ENCODE data around the gene RHOH. TPM values are rescaled to one million over a fixed set of nuclear protein-coding genes. Genes with fewer than 3 reads are reported as not detected.

RHOH gene
- total RNA-seq, 1 experiment from 2014 or later = not detected

DNA sequence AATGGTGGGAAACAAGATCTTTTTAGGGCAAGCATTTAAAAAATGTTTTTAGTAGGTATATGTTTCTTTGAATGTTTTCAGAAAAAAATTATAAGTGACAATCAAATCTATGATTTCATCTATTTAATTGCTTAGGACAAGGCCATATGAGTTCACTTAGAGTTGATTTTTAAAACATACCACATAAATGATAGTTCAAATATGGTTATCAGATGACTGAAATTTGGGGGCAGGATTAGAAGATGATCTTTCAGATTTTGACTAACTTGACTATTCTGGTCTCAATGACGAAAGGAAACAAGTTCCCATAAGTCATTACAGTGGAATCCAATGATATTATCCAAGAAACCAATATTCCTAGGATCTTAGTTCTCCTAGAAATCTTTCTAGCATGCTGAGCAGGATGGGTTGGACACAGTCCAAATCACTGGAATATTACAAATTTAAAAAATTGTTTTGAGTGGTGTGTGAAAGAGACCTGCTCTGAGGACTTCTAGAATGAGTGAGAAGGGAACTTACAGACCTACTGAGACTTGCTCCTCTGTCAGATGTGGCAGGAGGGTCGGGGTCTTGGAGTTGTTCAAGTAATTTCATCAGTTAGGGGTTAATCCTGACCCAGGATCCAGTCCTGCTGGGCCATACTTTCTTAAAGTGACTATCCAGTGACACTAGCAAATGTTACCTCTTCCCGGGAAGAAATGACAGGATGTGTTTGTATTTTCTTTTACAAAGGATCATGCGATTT, 20.0 kb downstream of the RHOH start:
- no TSS peak for BruUV-seq (replicated peaks)
- no peaks in the 10 kb centered on the region for H3K9me3 ChIP-seq (ENCODE audit: insufficient read depth, low read depth)
- TF ChIP-seq EZH2 (IDR thresholded peaks at IDR 0.05; ENCODE audit: low read depth) = no peak
- TF ChIP-seq, protein P1, sequence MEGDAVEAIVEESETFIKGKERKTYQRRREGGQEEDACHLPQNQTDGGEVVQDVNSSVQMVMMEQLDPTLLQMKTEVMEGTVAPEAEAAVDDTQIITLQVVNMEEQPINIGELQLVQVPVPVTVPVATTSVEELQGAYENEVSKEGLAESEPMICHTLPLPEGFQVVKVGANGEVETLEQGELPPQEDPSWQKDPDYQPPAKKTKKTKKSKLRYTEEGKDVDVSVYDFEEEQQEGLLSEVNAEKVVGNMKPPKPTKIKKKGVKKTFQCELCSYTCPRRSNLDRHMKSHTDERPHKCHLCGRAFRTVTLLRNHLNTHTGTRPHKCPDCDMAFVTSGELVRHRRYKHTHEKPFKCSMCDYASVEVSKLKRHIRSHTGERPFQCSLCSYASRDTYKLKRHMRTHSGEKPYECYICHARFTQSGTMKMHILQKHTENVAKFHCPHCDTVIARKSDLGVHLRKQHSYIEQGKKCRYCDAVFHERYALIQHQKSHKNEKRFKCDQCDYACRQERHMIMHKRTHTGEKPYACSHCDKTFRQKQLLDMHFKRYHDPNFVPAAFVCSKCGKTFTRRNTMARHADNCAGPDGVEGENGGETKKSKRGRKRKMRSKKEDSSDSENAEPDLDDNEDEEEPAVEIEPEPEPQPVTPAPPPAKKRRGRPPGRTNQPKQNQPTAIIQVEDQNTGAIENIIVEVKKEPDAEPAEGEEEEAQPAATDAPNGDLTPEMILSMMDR (conservative IDR thresholded peaks at IDR 0.05) = no peak
- no peaks in the 10 kb centered on the region; the same call in 1 of the 2 replicates for H3K9me2 ChIP-seq (ENCODE audit: insufficient read depth)
- H3K36me3 ChIP-seq (ENCODE audit: low read depth) = no peaks in the 10 kb centered on the region
- no peaks in the 10 kb centered on the region for H3K27me3 ChIP-seq (ENCODE audit: insufficient read depth, low read depth)
- intact Hi-C loops (cut with micrococcal nuclease; ENCODE audit: unreplicated experiment) = no loop called here
- ChIA-PET CTCF (no interaction called here), POLR2A (ENCODE audit: unreplicated experiment) (no interaction called here)
- no peaks in the 10 kb centered on the region for H3F3A ChIP-seq (ENCODE audit: insufficient read depth, low read depth)
- H3K27ac ChIP-seq = no peak overlapping the region
- H3K79me2 ChIP-seq (ENCODE audit: low read depth) = no peaks in the 10 kb centered on the region
- no peaks in the 10 kb centered on the region for H4K20me1 ChIP-seq (ENCODE audit: insufficient read depth)
- H3K4me1 ChIP-seq (replicated peaks; ENCODE audit: insufficient read depth) = no peaks in the 10 kb centered on the region
- no peak overlapping the region for H3K4me3 ChIP-seq
- no peak overlapping the region for H3K4me2 ChIP-seq
- no peak for DNase-seq
- no peak overlapping the region for H2AFZ ChIP-seq

DNA sequence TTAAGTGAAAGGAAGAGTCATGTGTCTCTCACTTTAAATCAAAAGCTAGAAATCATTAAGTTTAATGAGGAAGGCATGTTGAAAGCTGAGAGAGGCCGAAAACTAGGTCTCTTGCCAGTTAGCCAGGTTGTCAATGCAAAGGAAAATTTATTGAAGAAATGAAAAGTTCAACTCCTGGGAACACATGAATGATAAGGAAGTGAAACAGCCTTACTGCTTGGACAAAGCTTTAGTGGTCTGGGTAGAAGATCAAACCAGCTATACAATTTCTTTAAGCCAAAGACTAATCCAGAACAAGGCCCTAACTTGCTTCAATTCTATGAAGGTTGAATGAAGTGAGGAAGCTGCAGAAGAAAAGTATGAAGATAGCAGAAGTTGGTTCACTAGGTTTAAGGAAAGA, 24.9 kb downstream of the RHOH start:
- TF ChIP-seq, protein P1 (conservative IDR thresholded peaks at IDR 0.05) = no peak
- TF ChIP-seq EZH2 (IDR thresholded peaks at IDR 0.05; ENCODE audit: low read depth) = no peak
- DNase-seq = no peak
- no peaks in the 10 kb centered on the region for H3K4me1 ChIP-seq (replicated peaks; ENCODE audit: insufficient read depth)
- no peaks in the 10 kb centered on the region for H3K36me3 ChIP-seq (ENCODE audit: low read depth)
- no peak overlapping the region for H3K4me3 ChIP-seq
- no peaks in the 10 kb centered on the region for H3K9me3 ChIP-seq (ENCODE audit: insufficient read depth, low read depth)
- no TSS peak for BruUV-seq (replicated peaks)
- no peak overlapping the region for H2AFZ ChIP-seq
- intact Hi-C loops (cut with micrococcal nuclease; ENCODE audit: unreplicated experiment) = no loop called here
- no peak overlapping the region for H3K27ac ChIP-seq
- no peaks in the 10 kb centered on the region for H3K27me3 ChIP-seq (ENCODE audit: insufficient read depth, low read depth)
- no peaks in the 10 kb centered on the region for H3F3A ChIP-seq (ENCODE audit: insufficient read depth, low read depth)
- POLR2A ChIA-PET (ENCODE audit: unreplicated experiment) = no interaction called here
- no peaks in the 10 kb centered on the region; the same call in 1 of the 2 replicates for H3K9me2 ChIP-seq (ENCODE audit: insufficient read depth)
- H3K4me2 ChIP-seq = no peak overlapping the region
- no peaks in the 10 kb centered on the region for H3K79me2 ChIP-seq (ENCODE audit: low read depth)
- CTCF ChIA-PET = no interaction called here
- no peaks in the 10 kb centered on the region for H4K20me1 ChIP-seq (ENCODE audit: insufficient read depth)

DNA sequence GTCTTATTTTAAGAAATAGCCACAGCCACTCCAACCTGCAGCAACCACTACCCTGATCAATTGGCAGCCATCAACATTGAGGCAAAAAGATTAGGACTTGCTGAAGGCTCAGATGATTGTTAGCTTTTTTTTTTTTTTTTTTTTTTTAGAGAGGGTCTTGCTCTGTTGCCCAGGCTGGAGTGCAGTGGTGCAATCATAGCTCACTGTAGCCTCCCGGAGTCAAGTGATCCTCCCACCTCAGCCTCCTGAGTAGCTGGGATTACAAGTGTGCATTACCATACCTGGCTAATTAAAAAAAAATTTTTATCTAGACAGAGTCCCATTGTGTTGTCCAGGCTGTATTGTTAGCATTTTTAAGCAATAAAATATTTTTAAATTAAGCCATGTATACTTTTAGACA, 26.5 kb downstream of the RHOH start:
- no TSS peak for BruUV-seq (replicated peaks)
- Histone ChIP-seq H3K4me1 (replicated peaks; ENCODE audit: insufficient read depth) (no peaks in the 10 kb centered on the region), H3K79me2 (ENCODE audit: low read depth) (no peaks in the 10 kb centered on the region), H3K27ac (no peak overlapping the region), H3K27me3 (ENCODE audit: insufficient read depth, low read depth) (no peaks in the 10 kb centered on the region), H3K36me3 (ENCODE audit: low read depth) (no peaks in the 10 kb centered on the region), H4K20me1 (ENCODE audit: insufficient read depth) (no peaks in the 10 kb centered on the region), H3F3A (ENCODE audit: insufficient read depth, low read depth) (no peaks in the 10 kb centered on the region), H3K9me3 (ENCODE audit: insufficient read depth, low read depth) (no peaks in the 10 kb centered on the region), H3K9me2 (ENCODE audit: insufficient read depth) (no peaks in the 10 kb centered on the region; the same call in 1 of the 2 replicates), H3K4me3 (no peak overlapping the region), H3K4me2 (no peak overlapping the region), H2AFZ (no peak overlapping the region)
- ChIA-PET CTCF (interaction anchor here (0.6 kb wide), 1 partner anchor 259 kb away, joined by 3 read pairs; no protein-coding TSS in a partner anchor), POLR2A (ENCODE audit: unreplicated experiment) (no interaction called here)
- TF ChIP-seq, protein P1 (conservative IDR thresholded peaks at IDR 0.05) = no peak
- no peak for DNase-seq
- intact Hi-C loops (cut with micrococcal nuclease; ENCODE audit: unreplicated experiment) = no loop called here

All from PC-9 (cell line).